GM19193 (cell line): ENCODE results near the gene RHEX.

Experiments used
- POLR2A ChIP-seq: IDR thresholded peaks from 4 replicates; pipeline ENCODE4 v1.6.1; 2011; ENCODE audit not compliant: insufficient read depth, insufficient read length; ENCODE audit errors: extremely low read depth

RHEX gene

GRCh38 chr1:206041640-206042039, 11.3 kb upstream of the RHEX start:
- peak; percentile 42 for TF ChIP-seq POLR2A

DNA sequence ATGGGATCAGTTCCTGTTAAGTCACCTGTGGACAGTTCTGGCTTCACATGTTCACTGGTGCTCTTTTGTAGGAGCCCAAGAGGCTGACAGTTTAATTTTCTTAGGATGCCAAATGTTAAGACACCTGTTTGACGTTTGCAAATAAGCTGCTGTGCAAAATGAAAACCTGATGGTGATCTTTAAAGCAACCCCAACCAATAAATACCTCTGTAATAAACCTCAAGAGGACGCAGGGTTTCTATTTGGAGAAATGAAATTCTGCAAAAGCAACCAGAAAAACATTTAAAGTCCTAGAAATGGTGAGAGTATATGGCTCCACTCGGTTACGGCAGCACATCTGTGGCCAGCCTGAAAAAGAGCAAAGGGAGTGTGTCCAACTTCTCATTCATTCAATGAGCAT, 5.7 kb upstream of the RHEX start:
- no peak for TF ChIP-seq POLR2A

DNA sequence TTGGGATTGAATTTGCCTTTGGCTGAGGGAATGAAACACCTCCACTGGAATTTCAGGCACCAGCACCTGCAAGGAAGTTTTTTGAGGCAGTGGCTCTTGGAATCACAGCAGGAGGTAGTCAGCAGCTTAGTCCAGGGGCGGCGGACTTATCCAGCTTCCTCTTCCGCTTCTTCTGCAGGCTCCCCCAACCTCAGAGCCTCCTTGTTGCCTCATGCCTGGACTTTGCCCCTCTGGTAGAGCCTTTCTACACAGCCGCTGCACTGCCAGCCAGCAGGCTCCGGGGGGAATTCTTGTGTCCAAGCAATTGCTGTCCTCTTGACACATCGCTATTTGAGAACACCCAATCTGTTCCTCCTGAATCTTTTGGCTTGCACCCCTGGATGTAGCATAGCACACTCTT, 4.4 kb upstream of the RHEX start:
- TF ChIP-seq POLR2A = peak; percentile 12

GRCh38 chr1:206049293-206049692, 3.7 kb upstream of the RHEX start:
- TF ChIP-seq POLR2A = no peak

GRCh38 chr1:206049919-206050600, 2.9 kb upstream of the RHEX start:
- no peak for TF ChIP-seq POLR2A

DNA sequence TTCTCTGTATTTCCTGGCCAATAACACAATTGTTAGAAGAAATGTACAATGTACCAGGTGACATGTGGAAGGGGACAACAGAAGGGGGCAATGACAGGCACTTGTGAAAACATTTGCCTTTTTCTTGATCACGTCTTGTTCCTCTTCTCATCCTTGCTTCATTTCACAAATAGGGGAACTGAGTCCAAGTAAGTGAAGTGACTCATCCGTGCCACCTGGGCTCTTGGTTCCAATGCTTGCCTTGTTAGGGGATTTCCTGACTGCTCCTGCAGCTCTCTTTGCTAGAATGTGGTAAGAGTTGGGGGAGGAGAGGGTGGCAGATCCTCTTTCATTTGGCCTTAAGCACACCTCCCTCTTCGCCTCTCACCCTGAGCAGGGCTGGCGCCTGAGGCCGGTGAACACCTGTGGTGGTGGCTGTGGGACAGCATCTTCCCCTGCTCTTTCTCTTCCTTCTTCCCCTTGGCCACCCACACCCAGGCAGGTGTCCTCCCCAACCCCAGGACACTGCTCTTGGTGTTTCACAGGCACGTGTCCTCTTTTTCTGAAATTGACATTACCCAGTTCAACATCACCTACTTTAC, 2.2 kb upstream of the RHEX start:
- peak; percentile 60 for TF ChIP-seq POLR2A

DNA sequence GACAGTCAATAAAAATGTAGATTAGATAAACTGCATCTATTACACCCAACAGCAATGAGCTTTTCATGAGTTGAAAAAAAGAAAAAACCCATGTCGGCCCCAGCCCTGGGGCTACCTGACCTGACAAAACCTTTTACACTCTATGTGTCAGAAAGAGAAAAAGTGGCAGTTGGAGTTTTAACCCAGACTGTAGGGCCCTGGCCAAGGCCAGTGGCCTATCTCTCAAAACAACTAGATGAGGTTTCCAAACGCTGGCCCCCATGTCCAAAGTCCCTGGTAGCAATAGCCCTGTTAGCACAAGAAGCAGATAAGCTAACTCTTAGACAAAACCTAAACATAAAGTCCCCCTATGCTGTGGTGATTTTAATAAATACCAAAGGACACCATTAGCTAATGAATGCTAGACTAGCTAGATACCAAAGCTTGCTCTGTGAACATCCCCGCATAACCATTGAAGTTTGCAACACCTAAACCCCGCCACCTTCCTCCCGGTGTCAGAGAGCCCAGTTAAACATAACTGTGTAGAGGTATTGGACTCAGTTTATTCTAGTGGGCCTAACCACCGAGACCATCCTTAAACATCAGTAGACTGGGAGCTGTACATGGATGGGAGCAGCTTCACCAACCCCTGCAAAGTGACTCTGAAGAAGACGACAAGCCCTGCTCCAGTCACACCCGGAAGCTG, 2.8 kb downstream of the RHEX start:
- peak; percentile 25 for TF ChIP-seq POLR2A

DNA sequence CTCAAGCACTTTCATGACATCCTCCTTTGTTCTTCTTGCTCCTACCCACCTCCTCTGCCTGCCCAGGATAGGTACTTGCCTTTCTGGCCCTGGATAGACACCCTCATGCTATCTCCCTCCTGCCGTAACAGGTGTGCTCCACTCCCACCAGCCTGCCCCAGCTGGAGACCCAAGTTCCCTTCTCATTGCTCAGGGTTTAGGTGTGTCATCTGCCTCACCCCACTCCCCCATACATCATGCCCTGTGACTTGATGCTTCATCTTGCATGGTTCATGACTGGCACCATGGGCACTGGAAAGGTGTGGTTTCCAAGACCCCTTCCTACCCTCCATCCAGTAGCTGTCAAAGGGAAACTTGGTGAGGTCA, 5.9 kb downstream of the RHEX start:
- no peak for TF ChIP-seq POLR2A

- no peak for TF ChIP-seq POLR2A
Observed at GRCh38 chr1:206059355-206059915, 6.5 kb downstream of the RHEX start.

DNA sequence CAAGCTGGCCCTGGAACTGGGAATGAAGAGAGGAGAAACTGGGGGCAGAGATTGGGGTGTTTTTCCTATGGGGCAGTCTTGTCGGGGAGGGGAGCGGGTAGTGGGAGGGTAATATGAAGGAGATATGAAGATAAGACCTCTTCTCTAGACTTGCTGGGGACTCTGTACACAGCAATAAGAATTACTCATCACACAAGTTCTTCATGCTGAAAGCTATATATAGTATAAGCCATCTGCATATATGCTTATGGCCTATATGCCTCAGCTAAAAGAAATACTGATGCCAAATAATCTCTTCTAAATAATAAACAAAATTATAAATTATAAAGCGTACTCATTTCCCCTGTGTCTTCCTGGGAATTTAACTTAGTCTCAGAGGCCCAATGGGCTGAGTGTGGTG, 7.9 kb downstream of the RHEX start:
- no peak for TF ChIP-seq POLR2A

- TF ChIP-seq POLR2A = peak; percentile 51
Observed at GRCh38 chr1:206062464-206062863, 9.5 kb downstream of the RHEX start.

- peak; percentile 45 for TF ChIP-seq POLR2A
Observed at GRCh38 chr1:206065547-206066145, 12.7 kb downstream of the RHEX start.

- TF ChIP-seq POLR2A = peak; percentile 40
Observed at GRCh38 chr1:206066479-206067171, 13.7 kb downstream of the RHEX start.

DNA sequence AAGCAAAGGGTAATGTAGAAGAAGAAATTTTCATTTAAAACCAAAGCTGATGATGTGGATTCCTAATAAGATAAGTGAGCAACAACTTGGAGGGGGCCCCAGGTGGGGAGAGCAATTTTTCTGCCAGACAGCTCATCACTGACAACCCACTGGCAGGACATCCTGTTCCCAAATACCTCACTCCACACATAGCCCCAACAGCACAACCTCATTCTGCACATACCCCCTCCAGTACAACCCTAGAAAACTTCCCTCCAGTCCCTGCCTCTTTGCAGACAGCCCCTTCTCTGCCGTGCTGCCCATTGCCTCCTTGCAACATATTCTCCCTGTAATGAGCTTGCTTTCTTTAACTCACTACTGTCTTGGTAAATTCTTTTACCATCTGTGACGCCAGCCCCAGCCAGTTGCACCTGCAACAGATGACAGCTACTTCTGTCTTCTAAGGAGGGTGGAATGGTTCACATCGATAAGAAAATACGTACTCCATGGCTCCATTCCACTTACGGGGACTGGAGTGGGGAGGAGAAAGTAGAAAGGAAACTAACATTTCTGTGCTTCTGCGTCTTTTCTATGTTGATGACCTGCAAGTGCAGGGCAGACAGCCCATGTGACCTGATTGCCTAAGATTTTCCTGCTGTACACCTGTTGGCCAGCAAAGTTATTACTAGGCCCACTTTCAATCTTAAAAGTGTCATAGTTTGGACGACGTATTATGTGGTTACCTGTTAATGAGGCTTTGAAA, 14.7 kb downstream of the RHEX start:
- TF ChIP-seq POLR2A = peak; percentile 40
